ENCODE measurements around the gene POGLUT2. TPM values are rescaled to one million over a fixed set of nuclear protein-coding genes. Genes with fewer than 3 reads are reported as not detected.
"Not testable (repeated sequence)": the region's sequence is repeated elsewhere in the genome, so short reads cannot be mapped to it uniquely, and the experiment has no call there.

Gene POGLUT2
- total RNA-seq, 1 donor from 2014 or later, result 13.9 TPM

DNA sequence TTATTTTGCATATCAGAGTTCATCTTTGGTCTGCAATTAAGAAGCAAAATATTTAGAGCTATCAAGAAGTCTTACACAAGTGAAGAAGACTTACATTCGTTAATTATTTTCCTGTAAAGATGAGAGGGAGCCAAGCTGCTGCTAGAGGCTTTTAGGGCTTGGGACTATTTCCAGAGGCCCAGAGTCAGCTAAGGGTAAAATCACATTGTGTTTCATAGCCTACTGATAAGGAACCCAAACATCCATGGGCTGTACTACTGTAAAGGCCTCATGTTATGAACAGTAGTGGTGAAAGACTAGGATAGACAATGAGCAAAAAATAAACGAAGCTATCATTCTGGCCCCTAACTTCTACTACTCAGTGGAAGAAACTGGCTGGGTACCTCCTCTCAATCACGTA, 14.3 kb downstream of the POGLUT2 start:
- no peak overlapping the region for H3K4me3 ChIP-seq (ENCODE audit: low read depth, low read length)
- DNase-seq (ENCODE audit: low read depth), result no peak
- H3K36me3 ChIP-seq (ENCODE audit: control insufficient read depth, insufficient read depth, low read length), result peaks cover 1% of the 10 kb centered on the region
- TF ChIP-seq, protein P1, sequence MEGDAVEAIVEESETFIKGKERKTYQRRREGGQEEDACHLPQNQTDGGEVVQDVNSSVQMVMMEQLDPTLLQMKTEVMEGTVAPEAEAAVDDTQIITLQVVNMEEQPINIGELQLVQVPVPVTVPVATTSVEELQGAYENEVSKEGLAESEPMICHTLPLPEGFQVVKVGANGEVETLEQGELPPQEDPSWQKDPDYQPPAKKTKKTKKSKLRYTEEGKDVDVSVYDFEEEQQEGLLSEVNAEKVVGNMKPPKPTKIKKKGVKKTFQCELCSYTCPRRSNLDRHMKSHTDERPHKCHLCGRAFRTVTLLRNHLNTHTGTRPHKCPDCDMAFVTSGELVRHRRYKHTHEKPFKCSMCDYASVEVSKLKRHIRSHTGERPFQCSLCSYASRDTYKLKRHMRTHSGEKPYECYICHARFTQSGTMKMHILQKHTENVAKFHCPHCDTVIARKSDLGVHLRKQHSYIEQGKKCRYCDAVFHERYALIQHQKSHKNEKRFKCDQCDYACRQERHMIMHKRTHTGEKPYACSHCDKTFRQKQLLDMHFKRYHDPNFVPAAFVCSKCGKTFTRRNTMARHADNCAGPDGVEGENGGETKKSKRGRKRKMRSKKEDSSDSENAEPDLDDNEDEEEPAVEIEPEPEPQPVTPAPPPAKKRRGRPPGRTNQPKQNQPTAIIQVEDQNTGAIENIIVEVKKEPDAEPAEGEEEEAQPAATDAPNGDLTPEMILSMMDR (IDR thresholded peaks at IDR 0.05; ENCODE audit: insufficient read depth, low read length, poor library complexity, severe bottlenecking), result no peak
- H3K27me3 ChIP-seq (ENCODE audit: control insufficient read depth, insufficient read depth, low read length), result no peaks in the 10 kb centered on the region

DNA sequence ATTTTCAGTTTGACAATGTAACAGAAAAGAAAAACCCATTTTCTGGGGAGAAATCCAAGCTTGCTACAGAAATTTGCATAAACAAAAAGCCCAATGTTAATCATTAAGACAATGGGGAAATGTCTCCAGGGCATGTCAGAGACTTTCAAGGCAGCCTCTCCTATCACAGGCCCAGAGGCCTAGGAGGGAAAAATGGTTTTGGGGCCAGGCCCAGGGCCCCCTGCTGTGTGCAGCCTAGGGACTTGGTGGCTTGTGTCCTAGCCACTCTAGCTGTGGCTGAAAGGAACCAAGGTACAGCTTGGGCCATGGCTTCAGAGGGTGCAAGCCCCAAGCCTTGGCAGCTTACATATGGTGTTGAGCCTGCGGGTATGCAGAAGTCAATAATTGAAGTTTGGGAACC, 17.2 kb downstream of the POGLUT2 start:
- Histone ChIP-seq H3K4me3 (ENCODE audit: low read depth, low read length) (no peak overlapping the region), H3K36me3 (ENCODE audit: control insufficient read depth, insufficient read depth, low read length) (peaks cover 1% of the 10 kb centered on the region), H3K27me3 (ENCODE audit: control insufficient read depth, insufficient read depth, low read length) (no peaks in the 10 kb centered on the region)
- no peak for DNase-seq (ENCODE audit: low read depth)
- TF ChIP-seq, protein P1 (IDR thresholded peaks at IDR 0.05; ENCODE audit: insufficient read depth, low read length, poor library complexity, severe bottlenecking), result no peak

DNA sequence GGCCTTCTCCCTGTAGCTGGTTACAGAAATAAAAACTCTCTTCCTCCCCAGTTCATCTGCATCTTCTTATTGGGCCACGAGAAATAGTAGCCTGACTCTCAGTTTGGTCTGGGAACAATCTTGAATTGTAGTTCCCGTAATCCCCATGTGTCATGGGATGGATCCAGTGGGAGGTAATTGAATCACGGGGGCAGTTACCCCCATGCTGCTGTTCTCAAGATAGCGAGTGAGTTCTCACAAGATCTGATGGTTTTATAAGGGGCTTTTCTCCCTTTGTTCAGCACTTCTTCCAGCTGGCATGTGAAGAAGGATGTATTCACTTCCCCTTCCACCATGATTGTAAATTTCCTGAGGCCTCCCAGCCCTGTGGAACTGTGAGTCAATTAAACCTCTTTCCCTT, 18.1 kb downstream of the POGLUT2 start:
- not testable (repeated sequence) for H3K27me3 ChIP-seq (ENCODE audit: control insufficient read depth, insufficient read depth, low read length); H3K36me3 ChIP-seq (ENCODE audit: control insufficient read depth, insufficient read depth, low read length); DNase-seq (ENCODE audit: low read depth); H3K4me3 ChIP-seq (ENCODE audit: low read depth, low read length)

DNA sequence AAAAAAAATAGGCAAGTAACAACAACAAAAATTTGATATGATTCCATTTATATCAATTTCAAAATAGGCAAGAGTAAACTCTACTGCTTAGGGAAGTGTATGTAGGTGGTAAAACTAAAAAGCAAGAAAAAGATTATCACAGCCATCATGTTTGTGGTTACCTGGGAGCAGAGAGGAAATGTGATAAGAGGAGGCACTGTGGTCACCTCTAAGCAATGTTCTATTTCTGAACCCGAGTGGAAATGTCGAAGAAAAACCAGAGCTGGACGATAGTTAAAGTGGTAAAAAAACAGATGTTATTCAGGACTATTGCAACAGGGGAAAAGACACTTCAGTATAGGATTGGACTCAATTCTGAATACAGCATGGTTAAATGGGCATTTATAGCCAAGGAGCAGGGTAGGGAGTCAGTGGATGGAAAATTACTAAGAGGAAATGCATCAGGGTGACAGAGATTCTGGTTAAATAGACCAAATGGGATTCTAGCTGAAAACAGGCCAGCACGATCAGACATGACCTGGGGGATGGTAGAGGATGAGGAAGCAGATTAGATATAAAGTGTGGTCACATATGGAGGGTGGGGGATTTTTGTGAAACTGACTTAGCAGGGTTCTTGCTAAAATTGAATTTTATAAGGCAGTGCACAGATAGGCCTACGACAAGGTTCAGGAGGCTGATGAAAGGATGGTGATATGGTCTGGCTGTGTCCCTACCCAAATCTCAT, 19.2 kb downstream of the POGLUT2 start:
- Histone ChIP-seq H3K4me3 (ENCODE audit: low read depth, low read length) (no peak overlapping the region), H3K27me3 (ENCODE audit: control insufficient read depth, insufficient read depth, low read length) (no peaks in the 10 kb centered on the region), H3K36me3 (ENCODE audit: control insufficient read depth, insufficient read depth, low read length) (peaks cover 1% of the 10 kb centered on the region)
- DNase-seq (ENCODE audit: low read depth), result no peak
- TF ChIP-seq, protein P1 (IDR thresholded peaks at IDR 0.05; ENCODE audit: insufficient read depth, low read length, poor library complexity, severe bottlenecking), result no peak

DNA sequence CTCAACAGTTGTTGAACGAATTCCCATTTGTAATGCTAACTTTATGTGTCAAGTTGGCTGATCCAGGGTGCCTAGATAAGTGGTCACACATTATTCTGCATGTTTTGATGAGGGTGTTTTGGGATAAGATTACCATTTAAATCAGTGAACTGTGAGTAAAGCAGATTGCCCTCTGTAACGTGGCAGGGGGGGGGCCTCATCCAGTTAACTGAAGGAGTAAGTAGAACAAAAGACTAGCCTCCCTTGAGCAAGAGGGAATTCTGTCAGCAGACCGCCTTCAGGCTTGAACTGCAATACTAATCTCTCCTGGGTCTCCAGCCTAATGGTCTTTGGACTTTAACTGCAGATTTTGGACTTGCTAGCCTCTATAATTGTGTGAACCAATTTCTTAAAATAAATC, 21.0 kb downstream of the POGLUT2 start:
- no peak overlapping the region for H3K4me3 ChIP-seq (ENCODE audit: low read depth, low read length)
- no peaks in the 10 kb centered on the region for H3K27me3 ChIP-seq (ENCODE audit: control insufficient read depth, insufficient read depth, low read length)
- TF ChIP-seq, protein P1 (IDR thresholded peaks at IDR 0.05; ENCODE audit: insufficient read depth, low read length, poor library complexity, severe bottlenecking), result no peak
- peaks cover 1% of the 10 kb centered on the region for H3K36me3 ChIP-seq (ENCODE audit: control insufficient read depth, insufficient read depth, low read length)
- no peak for DNase-seq (ENCODE audit: low read depth)

DNA sequence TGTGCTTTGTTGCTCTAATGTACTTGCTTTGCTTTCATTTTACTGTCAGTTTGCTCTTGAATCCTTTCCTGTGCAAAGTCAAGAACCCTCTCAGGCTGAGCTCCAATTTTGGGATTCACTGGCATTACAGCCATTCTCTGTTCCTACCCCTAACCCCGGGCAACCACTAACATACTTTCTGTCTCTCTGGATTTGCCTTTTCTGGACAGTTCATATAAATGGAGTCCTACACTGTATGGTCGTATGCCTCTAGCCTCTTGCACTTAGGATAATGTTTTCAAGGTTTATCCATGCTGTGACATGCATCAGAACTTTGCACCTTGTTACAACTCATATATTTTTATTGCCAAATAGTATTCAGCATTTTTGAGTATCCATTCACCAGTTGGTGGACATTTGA, 22.5 kb downstream of the POGLUT2 start:
- no peak overlapping the region for H3K4me3 ChIP-seq (ENCODE audit: low read depth, low read length)
- no peak for DNase-seq (ENCODE audit: low read depth)

More for the DNA sequence above, 22.5 kb downstream of the POGLUT2 start:
- TF ChIP-seq, protein P1 (IDR thresholded peaks at IDR 0.05; ENCODE audit: insufficient read depth, low read length, poor library complexity, severe bottlenecking), result no peak
- H3K27me3 ChIP-seq (ENCODE audit: control insufficient read depth, insufficient read depth, low read length), result no peaks in the 10 kb centered on the region
- H3K36me3 ChIP-seq (ENCODE audit: control insufficient read depth, insufficient read depth, low read length), result no peaks in the 10 kb centered on the region
